GM18498 (cell line): ENCODE data around the gene ATAD1.
"Not testable (repeated sequence)": the region's sequence is repeated elsewhere in the genome, so short reads cannot be mapped to it uniquely, and the experiment has no call there.

ENCODE experiments used
- ATAC-seq: cut with Tn5 transposase; IDR thresholded peaks from one replicate; pipeline ENCODE4 v1.9.1; 2021; ENCODE audit warnings: mild to moderate bottlenecking, moderate library complexity; ENCODE audit not compliant: unreplicated experiment

The ATAD1 gene

GRCh38 chr10:87759551-87759950 is 58.5 kb downstream of the ATAD1 start:
- ATAC-seq: no peak

- ATAC-seq: no peak
Observed at GRCh38 chr10:87757685-87758084, 60.3 kb downstream of the ATAD1 start.

- ATAC-seq: no peak
Observed at GRCh38 chr10:87753995-87754866, 63.8 kb downstream of the ATAD1 start.

GRCh38 chr10:87752566-87752965 is 65.5 kb downstream of the ATAD1 start:
- ATAC-seq: no peak

GRCh38 chr10:87751274-87751673 is 66.8 kb downstream of the ATAD1 start:
- no peak for ATAC-seq

- ATAC-seq: peak; percentile 60
Observed at GRCh38 chr10:87750817-87751216, 67.2 kb downstream of the ATAD1 start.

- no peak for ATAC-seq
Observed at GRCh38 chr10:87750001-87750671, 67.9 kb downstream of the ATAD1 start.

- ATAC-seq: not testable (repeated sequence)
Observed at GRCh38 chr10:87748244-87748643, 69.8 kb downstream of the ATAD1 start.

- no peak for ATAC-seq
Observed at GRCh38 chr10:87746911-87747310, 71.1 kb downstream of the ATAD1 start.

GRCh38 chr10:87744606-87745005 is 73.4 kb downstream of the ATAD1 start:
- ATAC-seq: no peak

GRCh38 chr10:87742992-87743610 is 74.9 kb downstream of the ATAD1 start:
- not testable (repeated sequence) for ATAC-seq

GRCh38 chr10:87740254-87740655 is 77.8 kb downstream of the ATAD1 start:
- no peak for ATAC-seq

GRCh38 chr10:87739703-87740102 is 78.3 kb downstream of the ATAD1 start:
- no peak for ATAC-seq

GRCh38 chr10:87738253-87738652 is 79.8 kb downstream of the ATAD1 start:
- ATAC-seq: not testable (repeated sequence)

- peak; percentile 62 for ATAC-seq
Observed at GRCh38 chr10:87734987-87735827, 82.8 kb downstream of the ATAD1 start.

GRCh38 chr10:87733081-87733480 is 84.9 kb downstream of the ATAD1 start:
- no peak for ATAC-seq

GRCh38 chr10:87729940-87730339 is 88.1 kb downstream of the ATAD1 start:
- no peak for ATAC-seq

GRCh38 chr10:87724789-87725188 is 93.2 kb downstream of the ATAD1 start:
- ATAC-seq: no peak

- ATAC-seq: no peak
Observed at GRCh38 chr10:87723500-87723899, 94.5 kb downstream of the ATAD1 start.

- no peak for ATAC-seq
Observed at GRCh38 chr10:87722716-87723115, 95.3 kb downstream of the ATAD1 start.

- no peak for ATAC-seq
Observed at GRCh38 chr10:87721781-87722180, 96.2 kb downstream of the ATAD1 start.
